SHP77 (cell line): ENCODE data around the gene ANKRD44.
A peak's percentile ranks its signal among the peaks of the same experiment; 100 is the strongest.

Source experiments
- DNase-seq, 2 experiments: peaks; one replicate each; lab custom pipeline; 2025; lab: John Stamatoyannopoulos, UW

The ANKRD44 gene

DNA sequence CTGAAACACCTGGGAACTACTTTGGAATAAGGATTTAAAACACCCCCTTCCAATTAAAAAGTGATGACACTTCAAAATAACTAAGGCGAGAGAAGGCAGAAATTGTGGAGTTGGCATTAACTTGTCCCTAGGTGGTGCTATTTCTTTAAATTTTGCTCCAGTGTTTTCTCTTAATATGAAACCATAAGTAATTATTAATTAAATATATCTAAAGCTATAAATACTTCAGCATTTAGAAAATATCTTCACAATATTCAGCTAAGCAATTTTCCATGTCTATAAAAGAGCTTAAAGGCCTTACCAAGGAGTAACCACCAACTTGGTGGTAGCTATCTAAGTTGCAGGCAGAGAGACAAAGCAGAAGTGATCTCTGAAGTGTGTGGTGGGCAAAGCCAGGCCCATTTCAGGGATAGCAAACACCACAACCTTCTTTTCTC lies 197.3 kb downstream of the ANKRD44 start:
- DNase-seq, result peak in 1 of 2 experiments; percentile 25

DNA sequence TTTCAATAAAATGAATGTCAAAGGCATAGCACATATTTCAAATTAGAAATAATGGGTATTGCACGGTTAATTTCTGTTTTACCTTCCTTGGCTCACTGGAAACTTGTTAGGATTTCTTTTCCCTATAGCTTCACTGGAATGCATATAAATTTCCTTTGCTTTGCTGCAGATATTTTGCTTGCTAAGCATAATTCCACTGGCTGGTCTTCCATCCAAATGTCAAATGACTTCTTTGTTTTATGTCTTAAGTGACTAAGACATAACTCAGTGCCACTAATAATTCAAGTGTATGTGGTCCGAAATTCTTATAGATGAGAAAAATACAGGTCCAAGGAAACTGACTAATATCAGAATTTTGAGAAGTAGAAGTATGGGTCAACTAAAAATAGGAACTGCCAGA lies 201.3 kb downstream of the ANKRD44 start:
- DNase-seq, result no peak

DNA sequence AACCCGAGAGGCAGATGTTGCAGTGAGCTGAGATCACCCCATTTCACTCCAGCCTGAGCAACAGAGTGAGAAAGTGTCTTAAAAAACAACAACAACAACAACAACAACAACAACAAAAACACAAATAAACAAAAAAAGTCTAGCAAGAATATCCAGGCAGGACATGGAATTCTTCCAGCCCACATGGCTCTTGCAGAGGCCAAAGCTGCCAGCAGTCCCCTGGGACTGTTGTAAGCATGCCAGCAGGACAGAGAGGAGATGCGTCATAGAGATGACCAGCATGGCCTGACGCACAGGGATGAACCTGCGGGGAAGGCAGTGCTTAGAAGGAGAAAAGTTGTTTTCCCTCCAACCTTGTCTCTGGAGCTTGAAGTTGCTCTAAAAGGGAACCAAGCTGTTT lies 201.8 kb downstream of the ANKRD44 start:
- no peak for DNase-seq

DNA sequence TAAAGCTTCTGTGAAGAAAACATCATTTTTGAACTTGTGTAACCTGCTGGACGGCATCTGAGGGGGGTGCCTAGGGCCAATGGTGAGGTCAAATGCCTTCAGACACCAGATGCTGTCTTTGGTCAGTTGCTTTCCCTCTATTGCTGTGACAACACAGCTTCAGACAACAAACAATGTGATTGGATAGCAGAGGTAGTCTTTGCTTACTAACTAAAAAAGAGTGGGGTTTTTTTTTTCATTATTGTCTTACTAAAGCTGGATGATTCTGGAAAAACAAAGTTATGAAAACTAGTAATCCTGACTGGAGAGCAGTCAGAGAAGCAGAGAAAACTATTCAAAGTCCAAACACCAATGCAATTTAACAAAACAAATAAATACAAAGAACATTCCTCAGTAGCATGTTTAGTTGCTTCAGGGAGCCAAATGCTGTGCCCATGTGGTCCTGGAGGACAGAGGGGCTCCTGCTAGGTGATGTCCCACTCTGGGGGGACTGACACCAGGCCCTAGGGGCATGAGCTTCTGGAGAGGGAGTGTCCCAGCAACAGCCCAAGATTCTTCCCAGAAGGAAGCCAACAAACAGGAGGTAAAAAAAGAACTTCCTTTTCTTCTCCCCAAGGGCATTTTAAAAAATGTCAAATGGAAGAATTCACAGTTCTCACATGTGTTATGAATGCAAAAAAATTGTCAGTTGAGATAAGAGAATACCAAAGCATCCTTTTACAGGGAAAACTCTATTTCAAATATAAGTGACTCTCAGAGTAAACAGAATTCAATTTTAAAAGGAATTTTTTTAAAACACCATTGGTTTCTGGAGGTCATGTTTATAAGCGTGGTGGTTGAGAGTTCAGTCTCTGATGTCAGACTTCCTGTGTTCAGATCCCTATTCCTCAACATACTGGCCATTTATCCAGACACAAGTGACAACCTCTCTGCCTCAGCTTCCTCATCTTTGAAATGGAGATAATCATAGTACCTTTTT lies 203.0 kb downstream of the ANKRD44 start:
- DNase-seq, result no peak

DNA sequence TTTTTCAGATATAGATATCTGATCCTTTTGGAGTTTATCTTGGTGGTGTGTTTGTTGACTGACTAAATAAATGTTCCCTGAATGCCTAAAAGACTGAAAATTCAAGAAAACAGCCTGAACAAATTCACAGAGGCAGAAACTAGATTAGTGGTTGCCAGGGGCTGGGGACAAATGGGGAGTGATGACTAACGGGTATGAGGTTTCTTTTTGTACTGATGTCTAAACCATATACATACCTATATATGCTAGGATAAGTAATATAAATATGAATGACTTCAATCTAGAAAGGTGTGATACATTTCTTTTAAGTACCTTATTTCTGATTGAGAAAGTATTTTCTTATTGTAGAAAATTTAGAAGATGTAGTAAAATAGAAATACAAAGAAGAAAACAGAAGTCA lies 207.2 kb downstream of the ANKRD44 start:
- DNase-seq, result no peak

DNA sequence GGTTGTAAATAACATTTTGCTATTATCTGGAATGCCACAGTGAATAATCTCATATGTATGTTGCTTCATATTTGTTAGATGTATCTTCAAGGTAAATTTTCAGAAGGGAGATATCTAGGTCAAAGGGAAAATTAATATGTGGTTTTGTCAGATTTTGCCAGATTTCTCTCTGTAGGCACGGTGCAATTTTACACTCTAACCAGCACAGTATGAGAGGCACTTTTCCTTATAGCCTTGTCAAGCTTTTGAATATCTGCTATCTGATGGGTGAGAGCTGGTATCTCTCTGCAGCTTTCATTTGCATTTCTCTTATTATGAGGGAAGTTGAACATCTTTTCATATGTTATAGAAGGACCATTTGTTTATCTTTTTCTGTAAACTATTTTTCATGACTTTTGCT lies 208.3 kb downstream of the ANKRD44 start:
- no peak for DNase-seq

DNA sequence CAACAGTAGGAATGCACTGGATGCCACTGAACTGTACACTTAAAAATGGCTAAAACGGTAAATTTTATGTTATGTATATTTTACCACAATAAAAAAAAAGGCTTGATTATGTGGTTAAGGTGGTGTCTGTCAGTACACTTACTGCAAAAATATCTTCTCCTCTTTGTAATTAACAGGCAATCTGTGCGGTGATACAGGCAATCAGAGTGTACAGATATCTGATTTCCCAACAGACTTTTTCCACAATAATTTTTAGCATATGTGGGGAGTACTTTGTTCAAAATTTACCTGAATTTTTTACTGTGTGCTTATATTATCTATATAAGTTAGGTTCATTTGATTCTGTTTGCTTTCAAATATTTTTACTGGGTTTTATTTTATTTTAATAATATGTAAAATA lies 209.1 kb downstream of the ANKRD44 start:
- no peak for DNase-seq

DNA sequence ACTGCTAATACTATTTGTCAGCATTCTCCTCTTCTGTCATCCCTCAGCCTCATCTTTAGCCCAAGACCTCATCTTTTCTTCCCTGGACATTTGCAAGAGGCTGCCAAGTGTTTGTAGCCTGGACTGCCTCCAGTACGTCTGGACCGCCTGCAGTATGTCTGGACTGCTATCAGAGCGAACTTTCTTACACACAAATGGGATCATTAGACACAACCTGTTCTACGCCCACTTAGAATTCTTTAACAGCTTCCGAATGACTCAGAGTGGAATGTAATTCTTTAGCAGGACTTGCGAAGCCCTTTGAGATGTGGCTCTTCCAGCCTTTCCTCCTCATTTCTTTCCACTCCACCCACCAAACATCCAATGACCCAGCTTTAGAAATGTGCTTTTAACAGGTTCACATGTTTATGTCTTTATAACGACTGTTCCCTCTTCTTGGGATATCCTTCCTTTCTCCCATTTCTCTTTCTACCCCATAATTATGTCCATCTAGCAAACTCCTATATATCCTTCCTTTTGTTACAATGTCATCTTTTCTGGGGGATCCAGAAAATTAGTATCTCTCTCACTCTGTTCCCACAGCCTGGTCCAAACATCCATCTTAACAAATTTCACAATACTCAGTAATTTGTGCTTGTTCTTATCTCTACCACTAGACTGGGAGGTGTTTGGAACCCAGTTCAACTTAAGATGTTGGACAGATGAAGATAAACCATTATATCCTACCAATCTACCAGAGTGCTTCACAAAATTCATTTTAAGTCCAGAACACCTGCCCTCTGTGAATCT lies 212.8 kb downstream of the ANKRD44 start:
- no peak for DNase-seq

DNA sequence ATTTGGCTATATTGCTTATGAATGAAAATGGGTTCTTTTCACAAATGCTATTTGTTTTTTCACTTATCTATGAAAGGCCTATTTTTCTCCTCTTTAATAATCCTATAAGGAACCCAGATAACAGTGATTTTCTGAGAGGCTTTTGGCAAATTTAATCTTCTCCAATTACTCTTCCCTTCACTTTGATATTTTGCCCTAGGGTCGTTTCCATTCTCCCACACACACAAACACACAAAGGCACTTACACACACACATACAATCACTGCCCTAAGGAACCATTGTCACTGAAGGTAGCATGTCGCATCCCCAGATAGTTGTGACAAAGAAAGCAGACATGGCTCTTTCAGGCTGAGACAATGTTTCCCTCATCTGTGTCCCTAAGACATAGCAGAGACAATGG lies 213.9 kb downstream of the ANKRD44 start:
- DNase-seq, result no peak

DNA sequence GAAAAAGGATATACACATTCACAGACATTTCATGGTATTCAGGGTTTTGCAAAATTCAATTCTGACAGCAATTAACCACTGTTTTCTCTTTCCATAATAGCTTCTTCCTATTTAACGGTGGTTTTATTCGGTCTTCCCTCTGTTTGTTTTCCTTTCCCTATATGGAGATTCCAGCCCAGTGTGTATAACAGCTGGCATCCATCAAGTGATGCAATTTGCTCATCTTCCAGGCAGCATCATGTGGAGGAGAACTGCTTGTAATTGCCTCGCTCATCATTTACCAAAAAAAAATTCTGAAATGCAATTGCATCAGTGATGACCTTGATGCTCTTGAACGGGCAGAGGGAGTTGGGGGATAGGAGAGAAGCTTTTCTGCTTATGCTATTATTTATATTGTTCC lies 218.1 kb downstream of the ANKRD44 start:
- DNase-seq, result peak; percentile 23 to 65

DNA sequence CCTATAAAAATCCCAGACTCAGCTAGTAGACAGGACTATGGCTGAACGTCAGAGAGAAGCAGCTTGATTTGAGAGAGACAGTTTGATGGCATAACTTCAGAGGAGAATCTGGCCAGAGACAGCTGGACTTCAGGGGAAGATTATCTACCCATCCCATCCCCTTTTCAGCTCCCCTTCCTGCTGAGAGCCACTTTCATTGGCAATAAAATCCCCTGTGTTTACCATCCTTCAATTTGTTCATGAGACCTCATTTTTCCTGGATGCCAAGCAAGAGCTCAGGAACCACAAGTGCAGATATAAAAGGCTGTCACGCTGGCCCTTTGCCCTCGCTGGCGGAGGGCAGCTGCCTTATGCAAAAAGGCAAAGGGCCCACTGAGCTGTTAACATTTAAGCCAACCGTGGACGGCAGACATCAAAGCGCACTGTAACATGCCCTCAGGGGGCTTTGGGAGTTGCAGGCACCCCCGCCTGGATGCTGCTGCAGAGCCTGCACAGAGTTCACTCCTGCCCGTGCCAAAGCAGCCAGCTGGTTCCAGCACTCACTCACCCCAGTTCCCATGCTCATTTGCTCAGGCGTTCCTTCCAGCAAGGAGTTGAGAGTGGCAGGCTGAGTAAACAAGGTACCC lies 219.7 kb downstream of the ANKRD44 start:
- peak; percentile 72 to 76 for DNase-seq

DNA sequence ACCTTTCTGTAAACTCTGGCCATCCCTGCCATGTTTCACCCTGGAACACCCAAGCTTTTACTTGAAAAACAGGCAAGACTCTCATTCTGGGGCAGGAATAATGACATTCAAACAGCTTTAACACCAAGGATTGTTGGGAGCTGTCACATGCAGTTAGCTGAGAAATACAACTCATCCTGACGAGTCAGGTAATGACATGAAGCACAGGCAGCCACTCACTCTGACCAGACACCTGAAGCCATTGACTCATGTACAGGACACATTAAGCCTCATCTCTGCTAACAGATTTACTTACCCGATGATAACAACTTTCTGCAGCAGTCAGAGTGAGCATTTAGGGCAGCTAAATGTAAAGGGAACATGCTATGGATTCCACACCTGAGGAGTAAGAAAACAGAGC lies 220.9 kb downstream of the ANKRD44 start:
- DNase-seq, result no peak

DNA sequence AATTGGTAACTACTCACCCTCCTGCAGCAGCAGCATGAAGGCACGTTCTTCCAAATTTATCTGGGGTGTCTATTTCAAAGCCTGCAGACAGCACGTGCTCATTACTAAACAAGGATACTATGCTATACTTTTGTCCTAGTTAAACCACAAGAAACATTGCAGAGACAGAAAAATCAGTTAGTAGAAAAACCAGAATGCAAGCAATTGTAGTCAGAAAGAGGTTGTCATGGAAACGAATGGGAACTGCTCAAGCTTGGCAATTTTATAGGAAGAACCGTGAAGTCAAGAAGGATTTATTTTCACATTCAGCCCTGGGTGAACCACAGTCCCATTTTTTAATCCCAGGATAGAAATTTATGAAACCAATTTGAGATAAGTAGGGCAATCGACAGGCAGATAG lies 221.9 kb downstream of the ANKRD44 start:
- no peak for DNase-seq

DNA sequence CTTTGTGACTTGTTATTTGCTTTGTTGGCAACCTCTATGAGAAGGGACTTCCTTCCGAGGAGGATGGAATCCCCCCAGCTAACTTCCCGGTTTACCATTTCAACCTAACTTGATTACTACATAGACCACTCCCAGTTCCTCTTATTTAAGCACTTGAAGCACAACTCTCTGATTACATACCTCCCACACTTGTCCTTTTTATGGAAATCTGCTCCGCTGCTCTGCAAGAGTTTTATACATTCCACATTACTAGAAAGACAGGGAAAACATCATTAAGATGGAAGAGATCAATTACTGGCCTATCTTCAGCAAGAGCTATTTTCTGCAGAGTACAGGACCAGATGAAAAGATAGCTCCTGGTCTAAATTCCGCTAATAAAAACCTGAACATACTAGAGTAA lies 224.1 kb downstream of the ANKRD44 start:
- DNase-seq, result no peak

DNA sequence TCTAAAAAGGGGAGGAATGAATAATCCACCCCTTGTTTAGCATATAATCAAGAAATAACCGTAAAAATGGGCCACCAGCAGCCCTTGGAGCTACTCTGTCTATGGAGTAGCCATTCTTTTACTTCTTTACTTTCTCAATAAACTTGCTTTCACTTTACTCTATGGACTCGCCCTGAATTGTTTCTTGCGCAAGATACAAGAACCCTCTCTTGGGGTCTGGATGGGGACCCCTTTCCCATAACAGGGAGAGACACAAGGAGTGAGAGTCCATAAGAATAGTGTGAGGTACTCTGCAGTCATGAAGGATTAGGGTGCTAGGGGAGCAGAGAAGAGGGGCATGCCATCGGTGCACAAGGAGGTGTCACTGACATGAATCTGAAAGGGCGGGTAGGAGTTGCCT lies 224.9 kb downstream of the ANKRD44 start:
- DNase-seq, result no peak

DNA sequence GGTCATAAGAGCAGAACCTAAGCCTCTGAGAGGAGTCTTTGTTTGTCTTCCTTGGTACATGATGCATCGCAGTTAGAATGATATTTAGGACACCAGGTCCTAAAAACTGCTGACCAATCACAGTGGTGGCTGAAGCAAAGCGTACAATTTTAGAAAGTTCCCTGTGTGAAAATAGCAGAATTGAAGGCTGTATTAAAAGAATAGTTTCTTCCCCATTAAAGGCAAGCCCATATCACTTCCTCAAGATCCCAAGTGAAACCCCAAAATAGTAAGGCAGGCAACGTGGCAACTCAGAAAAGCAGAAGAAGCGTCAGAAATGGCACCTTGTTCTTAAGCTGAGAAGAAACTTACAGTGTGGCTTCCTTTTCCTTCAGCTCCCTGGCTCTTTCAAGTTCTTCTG lies 229.3 kb downstream of the ANKRD44 start:
- no peak for DNase-seq

DNA sequence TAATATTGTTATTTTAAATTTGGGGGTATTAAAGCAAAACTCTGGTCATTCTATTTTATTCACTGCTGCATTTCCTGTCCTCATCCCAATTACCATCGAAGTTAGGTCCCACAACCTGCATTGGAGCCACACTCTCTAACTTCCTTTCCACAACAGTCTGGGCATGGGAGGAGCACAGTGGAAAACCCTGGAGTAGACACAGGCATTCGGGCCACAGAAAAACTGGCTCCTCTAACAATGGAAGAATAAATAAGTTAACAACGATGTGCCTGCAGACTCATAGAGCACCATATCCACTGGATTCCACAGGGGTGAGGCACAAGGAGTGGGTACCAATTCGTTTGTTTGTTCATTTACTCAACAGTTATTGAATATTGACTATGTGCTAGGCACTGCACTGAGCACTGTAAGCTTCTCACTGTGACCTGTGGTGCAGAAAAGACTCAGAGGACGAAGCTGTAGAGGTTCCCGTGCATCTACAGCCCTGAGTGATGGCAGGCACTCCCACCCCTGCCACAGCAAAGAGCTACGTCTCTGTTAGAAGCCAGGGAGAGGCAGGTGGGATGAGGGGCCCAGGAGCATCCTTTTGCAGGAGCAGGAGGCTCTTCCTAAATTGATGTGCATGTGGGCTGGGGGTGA lies 229.9 kb downstream of the ANKRD44 start:
- DNase-seq, result no peak

DNA sequence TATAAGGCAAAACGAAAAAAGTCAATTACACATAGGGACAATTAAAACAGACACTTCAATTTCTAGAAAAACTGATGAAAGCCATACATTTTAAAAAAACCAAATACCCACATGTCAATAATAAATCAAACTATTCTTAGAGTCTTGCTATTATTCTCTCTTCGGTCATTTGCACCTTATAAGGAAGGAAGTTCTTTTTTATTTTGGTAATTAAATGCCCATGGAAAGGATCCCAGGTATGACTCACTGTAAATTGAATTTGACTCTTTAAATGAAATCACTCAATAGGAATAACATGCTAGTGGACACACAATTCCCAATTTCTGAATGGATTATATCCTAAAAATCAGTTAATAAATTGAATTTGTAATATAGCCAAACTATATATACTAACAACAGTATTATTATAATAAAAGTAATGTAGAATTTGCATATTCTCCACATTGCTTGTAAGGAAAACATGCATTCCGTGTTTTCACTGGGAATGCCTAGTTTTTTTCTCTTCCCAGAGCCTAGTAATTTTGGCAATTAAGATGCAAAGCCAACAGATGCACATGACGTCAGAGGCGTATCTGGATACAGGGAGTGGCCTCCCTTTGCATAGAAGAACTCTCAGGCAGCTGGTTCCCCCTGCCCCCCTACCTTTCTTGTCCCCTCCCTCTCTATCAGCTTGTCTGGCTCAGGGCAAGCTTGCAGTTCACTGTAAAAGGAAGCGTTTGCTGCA lies 230.6 kb downstream of the ANKRD44 start:
- DNase-seq, result peak; percentile 43 to 65

DNA sequence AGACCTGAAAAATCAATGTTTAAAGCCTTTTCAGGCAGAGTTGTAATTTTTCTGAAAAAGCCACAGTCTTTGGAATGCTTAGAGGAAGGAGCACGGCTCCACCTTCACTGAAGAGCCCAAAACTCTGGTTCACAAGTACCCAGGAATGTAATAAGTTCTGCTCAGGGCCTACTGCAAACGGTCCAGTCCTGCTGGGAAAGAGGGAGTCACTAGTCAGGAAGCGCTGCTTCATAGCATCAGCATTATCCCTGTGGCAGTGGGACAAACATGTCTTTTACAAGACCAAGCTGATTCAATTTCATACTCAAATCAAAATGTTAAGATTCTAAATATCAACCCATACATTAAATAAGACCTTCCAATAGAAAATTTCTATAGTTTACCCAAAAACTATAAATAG lies 231.2 kb downstream of the ANKRD44 start:
- no peak for DNase-seq

DNA sequence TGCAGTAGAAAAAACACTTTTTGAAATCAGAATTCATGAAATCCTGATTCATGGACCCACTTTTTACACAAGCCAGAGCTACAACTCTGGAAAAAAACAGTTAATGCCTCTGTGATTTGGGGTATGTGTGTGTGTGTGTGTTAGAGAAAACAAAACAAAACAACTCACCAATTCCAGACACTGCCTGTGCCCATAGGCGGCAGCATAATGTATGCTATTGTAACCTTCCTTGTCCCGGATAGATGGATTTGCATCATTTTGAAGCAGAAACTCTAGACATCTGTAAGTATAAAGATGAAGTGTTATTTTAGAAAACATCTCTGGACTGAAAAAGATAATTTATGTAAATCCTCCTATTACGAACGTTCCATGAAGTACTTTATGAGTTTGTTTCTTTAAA lies 232.0 kb downstream of the ANKRD44 start:
- DNase-seq, result no peak

DNA sequence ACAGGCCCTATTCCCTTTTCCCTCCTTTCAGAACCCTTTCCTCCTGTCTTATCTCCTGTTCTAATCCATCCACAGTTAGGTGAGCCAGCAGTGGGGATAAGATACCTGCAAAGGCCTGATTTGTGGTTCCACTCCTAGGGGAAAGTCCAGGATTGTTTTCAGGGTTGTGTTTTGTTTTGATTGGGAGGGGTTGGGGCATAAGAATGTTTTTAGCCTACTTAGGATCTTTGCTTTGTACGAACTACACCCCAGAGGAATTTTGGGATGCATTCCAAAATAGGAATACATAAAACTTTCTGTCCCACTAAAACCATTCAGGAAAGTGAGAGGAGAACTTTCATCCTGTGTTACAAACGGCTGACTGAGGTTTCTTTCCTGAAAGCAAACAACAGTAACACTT lies 233.2 kb downstream of the ANKRD44 start:
- DNase-seq, result no peak
